NB4 (cell line): ENCODE data around the gene NTNG1.

ENCODE experiments used
- CTCF ChIP-seq: IDR thresholded peaks from one replicate; pipeline ENCODE4 v1.5.1; 2012; ENCODE audit warnings: low read depth, low read length
- MAX ChIP-seq: IDR thresholded peaks from 2 replicates; pipeline ENCODE4 v1.6.1; 2011; ENCODE audit warnings: low read depth, low read length
- MYC ChIP-seq: IDR thresholded peaks from 2 replicates; pipeline ENCODE4 v1.6.1; 2011; ENCODE audit warnings: low read depth, low read length
- POLR2A ChIP-seq: IDR thresholded peaks from 2 replicates; pipeline ENCODE4 v1.6.1; 2011; ENCODE audit warnings: mild to moderate bottlenecking; ENCODE audit not compliant: insufficient read length; ENCODE audit errors: extremely low read depth

GRCh38 chr1:107232426-107232825 lies 91.6 kb downstream of the NTNG1 start:
- TF ChIP-seq CTCF (no peak), POLR2A (no peak), MYC (no peak), MAX (no peak)
